Non-pigmented ciliary epithelial cell (primary cell): ENCODE results near the gene LAT.

Experiments used
- DNase-seq: peaks from one replicate; pipeline ENCODE4 v3.0.0-alpha.2; 2010; ENCODE audit warnings: low read depth

Gene LAT

DNA sequence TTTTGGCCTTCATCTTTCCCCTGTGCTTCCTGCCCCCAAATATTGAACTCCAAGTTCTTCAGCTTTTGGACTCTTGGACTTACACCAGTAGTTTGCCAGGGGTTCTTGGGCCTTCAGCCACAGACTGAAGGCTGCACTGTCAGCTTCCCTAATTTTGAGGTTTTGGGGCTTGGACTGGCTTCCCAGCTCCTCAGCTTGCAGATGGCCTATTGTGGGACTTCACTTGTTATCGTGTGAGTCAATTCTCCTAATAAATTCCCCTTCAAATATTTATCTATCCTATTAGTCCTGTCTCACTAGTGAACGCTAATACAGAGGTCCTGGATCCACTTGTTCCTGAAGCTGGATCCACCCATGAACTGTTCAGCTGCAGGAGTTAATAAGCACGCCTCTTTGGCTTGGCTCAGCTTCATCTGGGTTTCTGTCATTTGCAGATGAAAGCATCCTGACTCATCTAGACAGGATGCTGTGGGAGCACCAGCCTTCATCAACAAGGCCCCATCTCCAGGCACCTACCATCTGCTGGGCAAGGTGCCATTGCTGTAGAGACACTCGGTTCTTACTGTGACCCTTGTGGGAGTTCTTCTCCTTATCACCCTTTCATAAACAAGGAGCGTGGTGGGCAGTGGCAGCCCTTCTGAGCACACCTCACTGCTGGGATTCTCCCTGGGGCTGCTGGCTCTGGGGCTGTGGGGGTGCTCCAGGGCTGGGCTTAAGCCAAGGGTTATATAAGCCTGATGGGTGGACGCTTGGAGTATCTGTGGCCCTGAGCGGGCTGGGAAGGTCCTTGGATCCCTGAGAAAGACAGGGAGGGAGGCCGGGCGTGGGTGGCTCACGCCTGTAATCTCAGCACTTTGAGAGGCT lies 23.1 kb downstream of the LAT start:
- DNase-seq = peak; percentile 18

DNA sequence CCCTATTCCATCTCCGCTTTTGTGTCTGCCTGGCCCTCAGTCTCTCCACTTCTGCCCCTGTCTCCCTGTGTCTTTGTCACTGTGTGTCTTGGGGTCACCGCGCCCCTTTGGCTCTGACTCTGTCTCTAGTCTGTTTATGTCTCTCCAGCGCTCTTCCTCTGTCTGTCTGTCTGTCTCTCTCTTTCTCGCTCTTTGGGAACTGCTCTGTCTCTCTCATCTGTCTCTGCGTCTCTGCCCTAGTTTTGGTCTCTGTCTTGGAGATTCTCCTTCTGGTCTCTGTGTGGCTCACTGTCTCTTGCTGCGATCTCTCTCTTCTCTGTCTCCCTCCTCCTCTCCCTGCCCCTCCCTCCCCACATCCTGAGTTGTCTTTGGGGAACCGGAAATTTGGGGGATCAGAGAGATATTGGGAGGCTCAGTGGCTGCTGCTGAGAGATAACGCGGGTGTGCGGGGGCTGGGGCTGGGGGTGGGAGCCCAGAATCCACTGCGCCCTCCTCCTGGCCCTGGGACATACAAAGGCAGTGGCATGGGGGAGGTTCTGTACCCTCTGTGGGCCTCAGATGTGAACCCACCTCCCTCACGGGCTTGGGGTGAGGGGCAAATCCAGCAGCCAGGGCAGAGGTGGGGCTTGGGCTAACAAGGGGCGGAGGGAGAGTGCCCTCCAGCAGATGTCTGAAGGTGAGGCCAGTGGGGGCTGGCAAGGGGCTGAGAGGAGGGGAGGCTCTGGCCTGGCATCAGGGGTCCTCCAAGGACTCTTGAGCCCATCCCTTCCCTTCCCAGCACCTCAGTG lies 24.4 kb downstream of the LAT start:
- DNase-seq = no peak

DNA sequence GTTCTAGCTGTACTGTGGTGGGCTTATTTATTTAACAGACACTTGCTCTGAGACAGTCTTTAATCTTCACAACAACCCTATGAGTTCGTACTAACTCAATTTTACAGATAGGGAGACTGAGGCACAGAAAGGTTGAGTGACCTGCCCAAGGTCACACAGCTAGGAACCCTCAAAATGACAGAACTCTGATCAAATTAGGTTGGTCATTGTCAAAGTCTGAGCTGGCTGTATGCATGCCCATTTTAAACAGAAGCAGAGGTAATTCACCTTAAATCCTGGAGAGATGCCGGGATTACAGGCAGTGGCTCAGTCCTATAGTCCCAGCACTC lies 24.9 kb downstream of the LAT start:
- no peak for DNase-seq

DNA sequence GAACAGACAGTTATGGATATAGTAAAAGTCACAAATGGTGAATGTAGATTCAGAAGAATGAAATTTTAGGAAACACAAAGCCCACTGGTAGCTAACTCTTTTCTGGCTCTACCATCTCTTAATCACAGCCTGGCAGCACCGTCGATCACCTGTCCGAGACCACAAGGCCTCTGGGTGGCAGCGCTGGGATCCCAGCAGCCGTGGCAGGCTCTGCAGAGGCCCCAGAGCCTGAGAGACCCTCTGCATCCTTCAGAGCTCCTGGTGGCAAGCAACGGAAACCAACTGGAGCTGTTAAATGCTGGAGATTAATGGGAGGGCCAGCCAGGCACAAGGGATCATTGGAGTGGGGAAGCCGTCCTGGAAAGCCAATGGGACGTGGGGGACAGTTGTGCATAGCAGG lies 26.3 kb downstream of the LAT start:
- no peak for DNase-seq

DNA sequence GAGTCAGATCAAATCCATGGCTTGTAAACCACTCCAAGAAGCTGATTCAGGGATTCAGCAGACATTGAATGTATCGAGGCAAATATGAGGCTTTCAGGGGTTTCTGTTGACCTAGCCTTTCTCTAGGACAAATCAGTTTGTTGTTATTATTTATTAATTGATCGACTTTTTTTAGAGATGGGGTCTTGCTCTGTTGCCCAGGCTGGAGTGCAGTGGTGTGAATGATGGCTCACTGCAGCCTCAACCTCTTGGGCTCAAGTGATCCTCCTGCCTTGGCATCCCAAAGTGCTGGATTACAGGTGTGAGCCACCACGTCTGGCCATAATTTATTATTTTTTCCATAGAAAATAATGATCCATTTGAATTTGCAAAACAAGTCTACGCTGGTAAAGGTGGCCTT lies 27.0 kb downstream of the LAT start:
- DNase-seq = no peak

DNA sequence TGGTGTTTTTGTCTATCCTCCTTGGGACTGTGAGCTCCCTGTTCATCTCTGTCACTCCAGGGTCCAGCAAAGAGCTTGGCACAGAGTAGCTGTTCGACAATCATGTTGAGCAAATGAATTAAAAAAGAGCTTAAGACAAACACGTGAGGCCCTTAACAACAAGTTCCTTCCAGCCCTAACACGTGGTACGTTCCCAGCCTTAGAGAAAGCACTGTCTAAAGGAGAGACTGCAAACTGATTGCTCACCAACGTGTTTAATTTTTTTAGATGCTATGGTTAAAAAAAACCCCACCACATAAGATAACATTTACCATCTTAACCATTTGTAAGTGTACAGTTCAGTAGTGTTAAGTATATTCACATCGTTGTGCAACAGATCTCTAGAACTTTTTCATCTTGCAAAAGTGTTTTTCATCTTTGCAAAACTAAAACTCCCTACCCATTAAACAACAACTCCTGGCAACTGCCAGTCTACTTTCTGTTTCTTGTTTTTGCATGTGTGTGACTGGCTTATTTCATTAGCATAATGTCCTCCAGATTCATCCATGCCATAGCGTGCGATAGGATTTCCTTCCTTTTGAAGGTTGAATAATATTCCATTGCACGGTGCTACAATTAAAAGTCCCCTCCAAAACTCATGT lies 28.2 kb downstream of the LAT start:
- no peak for DNase-seq

DNA sequence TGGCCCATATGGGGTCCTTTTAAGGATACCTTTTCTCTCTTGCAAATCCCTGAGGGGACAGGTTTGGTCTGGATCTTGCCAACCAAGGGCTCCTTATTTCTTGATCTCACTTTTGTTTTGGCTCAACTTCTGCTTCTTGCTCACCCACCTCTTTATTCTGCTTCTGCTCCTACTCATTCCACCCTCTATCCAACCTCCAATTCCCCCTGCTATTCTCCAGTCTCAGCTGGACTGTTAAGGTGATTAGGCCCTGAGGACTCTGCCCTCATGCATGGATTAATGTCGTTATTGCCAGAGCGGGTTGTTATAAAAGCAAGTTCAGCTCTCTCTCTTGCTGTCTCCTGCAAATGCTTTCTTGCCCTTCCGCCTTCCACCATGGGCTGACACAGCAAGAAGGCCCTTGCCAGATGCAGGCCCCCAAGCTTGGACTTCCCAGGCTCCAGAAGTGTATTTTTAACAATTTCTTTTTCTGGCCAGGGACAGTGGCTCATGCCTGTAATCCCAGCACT lies 29.8 kb downstream of the LAT start:
- DNase-seq = no peak

DNA sequence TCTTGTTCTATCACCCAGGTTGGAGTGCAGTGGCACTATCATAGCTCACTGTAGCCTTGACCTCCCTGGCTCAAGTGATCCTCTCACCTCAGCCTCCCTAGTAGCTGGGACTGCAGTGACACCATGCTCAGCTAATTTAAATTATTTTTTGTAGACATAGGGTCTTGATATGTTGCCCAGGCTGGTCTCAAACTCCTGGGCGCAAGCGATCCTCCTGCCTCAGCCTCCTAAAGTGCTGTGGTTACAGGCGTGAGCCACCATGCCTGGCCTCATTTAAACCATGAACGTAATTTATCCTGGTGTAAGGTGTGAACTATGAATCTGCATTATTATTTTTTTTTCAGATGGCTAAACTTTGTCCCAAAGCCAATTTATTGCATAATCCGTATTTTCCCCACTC lies 37.3 kb downstream of the LAT start:
- DNase-seq = no peak

DNA sequence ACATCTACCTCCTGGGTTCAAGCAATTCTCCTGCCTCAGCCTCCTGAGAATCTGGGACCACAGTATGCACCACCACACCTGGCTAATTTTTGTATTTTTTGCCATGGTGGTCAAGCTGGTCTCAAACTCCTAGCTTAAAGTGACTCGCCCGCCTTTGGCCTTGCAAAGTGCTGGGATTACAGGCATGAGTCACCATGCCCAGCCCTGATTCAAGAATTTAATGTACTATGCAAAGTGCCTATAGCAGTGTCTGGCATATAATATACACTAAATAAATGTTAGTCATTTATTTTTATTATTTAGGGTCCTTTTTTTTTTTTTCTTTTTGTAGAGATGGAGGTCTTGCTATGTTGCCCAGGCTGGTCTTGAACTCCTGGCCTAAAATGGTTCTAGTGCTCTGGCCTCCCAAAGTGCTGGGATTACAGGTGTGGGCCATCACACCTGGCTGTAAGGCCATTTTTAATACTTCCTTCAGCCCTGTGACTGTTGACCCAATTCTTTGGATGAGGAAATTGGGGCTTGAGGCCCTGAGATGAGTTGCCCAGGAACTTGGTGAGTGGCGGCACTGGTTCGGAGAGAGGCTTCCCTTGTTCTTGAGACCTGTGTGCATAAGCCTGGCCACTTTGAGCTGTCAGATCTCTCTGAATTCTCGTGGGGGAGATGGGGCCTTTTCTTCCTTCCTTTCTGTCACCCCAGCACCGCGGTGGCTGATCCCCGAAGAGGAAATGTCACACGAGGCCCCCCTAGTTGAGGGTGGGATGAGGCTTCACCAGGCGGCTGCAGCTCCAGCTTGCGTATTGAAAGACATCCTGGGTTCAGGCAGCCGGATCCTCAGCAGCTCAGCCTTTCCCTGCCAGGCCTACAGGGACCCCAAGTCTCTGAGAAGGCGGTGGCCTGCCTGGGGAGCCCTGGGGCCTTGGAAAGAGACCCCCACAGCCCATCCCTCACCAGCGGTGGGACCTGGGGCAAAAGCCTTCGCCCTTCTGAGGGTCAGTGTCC lies 38.7 kb downstream of the LAT start:
- no peak for DNase-seq

DNA sequence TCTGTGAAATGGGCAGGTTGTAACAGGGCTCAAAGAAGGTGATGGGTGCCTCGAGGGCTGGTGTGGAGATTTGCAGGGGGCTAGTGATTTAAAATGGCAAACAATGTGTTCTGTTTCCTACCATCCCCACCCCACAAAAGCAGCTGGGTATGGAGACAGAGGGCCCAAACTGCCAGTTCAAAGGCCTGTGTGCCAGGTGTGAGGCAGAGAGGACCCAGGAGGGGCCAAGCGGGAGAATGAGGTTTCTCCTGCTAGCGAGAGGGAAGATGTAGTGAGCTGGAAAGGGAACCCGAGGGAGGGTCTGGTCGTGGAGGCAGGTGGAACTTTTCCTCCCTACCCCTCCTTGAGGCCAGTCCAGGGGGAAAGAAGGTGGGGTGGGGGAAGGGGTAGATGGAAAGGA lies 39.4 kb downstream of the LAT start:
- no peak for DNase-seq

DNA sequence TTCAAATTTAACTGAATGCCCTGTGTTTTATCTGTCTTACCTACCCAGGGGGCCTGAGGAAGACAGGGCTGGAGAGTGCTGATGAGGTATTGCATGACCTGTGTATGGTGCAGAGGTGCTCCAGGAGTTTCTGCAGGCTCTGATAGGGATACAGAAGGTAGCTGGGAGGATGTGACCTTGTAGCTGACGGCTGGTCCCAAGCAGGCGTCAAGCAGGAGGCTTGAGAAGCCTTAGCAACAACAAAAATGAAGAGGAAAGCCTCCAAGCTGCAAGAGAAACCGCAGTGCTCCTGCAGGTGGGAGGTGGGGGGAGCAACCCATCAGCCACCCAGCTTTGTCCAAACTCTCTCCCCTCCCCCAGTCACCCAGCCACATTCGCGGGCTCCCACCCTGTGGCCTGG lies 40.4 kb downstream of the LAT start:
- no peak for DNase-seq

DNA sequence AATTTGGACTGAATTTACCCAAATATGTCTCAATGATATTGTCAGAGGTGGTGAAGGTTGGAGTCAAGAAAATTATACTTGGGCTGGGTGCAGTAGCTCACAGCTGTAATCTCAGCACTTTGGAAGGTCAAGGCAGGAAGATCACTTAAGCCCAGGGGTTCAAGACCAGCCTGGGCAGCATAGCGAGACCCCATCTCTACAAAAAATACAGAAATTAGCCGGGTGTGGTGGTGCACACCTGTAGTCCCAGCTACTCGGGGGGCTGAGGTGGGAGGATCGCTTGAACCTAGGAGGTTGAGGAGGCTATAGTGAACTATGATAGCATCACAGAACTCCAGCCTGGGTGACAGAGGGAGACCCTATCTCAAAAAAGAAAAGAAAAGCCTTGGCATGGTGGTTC lies 40.9 kb downstream of the LAT start:
- no peak for DNase-seq

DNA sequence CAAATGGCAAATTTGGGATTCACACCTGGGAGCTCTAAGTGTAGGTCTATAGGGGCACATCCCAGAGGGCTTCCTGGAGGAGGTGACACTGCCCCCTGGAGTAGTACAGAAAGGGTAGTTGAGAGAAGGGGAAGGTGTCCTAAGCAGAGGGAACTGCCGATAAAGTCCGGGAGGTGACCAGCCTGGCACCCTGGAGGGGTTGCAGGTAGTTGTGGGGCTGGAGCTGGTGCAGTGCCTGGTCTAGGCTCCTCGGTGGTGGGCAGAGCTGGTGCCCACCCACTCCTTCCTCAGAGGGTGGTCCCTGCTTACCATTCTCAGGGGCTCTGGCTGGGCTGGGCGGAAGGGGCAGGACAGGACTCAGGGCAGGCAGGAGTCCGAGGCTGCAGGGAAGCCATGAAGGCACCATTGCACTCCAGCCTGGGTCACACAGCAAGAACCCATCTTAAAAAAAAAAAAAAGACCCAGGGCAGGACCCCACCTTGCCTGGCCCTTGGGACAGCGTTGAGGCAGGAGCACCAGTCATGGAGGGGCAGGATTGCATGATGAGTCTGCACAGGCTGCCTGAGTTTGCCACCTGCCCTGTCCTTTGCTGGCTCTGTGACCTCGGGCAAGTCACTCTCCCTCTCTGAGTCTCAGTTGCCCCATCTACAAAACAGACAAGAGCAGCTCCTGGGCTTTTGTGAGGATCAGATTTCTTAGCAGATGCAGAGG lies 43.8 kb downstream of the LAT start:
- DNase-seq = no peak

DNA sequence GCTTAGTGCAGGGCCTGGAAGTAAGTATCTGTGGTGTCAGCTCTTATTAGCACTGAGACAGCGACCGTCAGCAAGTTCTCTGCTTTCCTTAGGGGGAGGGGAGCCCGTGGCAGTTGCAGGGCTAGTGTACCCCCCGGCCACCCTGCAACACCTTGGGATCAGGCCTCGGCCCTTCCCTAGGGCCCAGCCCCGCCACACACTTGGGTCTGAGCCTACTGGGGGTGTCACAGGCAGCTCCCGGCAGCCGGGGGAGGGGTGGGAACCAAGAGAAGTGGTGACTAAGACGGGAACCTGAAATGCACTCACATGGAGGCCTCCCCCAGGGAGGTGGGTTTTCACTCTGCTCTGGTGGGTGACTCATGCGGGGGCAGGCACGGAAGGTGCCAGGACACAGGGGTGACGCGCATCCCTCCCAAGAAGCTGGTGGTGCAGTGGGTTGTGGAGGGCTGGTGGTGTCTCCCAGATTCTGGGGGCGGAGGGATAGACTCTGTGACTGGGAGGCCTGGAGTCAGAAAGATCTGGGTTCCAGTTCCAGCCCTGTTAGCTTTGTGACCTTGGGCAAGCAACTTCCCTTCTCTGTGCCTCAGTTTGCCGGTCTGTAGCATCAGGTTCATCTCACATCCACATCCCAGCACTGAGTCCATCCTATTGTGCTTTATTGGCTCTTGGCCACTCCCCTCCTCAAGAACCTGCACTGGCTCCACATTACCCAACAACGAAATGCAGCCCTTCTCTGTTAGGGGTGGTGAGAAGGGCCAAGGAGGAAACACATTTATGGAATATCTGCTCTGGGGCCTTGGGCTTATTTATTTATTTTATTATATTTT lies 44.5 kb downstream of the LAT start:
- peak; percentile 84 for DNase-seq

DNA sequence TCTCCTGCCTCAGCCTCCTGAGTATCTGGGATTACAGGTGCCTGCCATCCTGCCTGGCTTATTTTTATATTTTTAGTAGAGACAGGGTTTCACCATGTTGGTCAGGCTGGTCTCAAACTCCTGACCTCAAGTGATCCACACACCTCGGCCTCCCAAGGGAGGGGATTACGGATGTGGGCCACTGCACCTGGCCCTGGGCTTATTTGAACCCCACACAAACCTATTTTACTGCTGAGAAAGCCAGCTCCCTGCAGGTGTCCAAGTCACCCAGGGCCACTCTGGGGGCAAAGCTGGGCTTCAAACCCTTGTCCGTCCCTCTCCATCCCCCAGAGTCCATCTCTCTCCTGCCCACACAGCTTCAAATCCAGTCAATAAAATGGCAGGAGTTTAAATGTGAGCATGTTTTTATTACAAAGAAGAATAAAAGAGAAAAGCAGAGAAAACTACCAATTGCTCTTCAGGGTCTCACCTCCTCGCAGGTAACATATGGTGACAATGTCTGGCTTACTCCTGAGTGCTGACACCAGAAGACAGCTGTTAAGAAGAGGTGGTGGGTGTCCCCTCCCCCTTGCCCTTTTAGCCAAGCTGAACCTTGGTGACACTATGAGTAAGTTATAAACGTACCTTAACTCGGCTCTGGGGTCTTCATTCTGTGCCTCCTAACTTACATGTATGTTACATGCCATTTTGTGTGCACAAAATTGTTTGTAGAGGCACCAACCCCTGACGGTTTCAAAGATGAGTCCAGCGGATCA lies 45.4 kb downstream of the LAT start:
- DNase-seq = no peak
